SW480 (cell line): ENCODE data around the gene EIF2B5.

Experiments
- DNase-seq: peaks from one replicate; pipeline ENCODE4 v3.0.0-alpha.2; 2016; ENCODE audit warnings: low spot score

Gene EIF2B5

DNA sequence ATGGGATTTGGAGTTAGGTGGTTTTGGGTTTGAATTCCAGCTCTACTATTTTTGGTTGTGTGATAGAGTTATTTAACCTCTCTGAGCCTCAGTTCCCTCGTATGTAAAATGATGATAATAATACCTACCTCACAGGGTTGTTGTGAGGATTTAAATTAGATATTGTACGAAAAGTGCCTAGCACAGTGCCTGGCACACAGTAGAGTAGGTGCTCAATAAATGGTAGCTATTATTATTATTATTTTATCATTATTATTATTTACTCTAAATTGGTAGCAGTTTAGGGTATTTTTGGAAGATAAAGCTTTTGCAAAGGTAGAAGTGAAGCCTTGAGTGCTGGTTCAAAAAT is 38.2 kb downstream of the EIF2B5 start:
- no peak for DNase-seq

DNA sequence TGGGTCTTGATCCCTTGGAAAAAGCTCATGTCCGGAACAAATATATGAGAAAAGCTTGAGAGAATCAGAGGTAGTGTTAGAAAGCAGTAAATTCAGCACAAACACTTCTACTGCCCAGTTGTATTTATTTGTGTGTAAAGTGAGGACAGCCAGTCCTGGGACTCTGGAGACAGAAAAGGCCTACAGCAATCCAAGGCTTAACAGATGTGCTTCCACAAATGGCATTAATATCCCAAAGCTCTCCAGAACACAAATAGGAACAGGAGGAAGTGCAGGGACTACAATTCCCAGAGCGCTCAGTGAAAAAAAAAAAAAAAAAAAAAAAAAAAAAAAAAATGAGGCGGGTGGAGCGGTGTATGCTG is 39.1 kb downstream of the EIF2B5 start:
- DNase-seq: no peak

DNA sequence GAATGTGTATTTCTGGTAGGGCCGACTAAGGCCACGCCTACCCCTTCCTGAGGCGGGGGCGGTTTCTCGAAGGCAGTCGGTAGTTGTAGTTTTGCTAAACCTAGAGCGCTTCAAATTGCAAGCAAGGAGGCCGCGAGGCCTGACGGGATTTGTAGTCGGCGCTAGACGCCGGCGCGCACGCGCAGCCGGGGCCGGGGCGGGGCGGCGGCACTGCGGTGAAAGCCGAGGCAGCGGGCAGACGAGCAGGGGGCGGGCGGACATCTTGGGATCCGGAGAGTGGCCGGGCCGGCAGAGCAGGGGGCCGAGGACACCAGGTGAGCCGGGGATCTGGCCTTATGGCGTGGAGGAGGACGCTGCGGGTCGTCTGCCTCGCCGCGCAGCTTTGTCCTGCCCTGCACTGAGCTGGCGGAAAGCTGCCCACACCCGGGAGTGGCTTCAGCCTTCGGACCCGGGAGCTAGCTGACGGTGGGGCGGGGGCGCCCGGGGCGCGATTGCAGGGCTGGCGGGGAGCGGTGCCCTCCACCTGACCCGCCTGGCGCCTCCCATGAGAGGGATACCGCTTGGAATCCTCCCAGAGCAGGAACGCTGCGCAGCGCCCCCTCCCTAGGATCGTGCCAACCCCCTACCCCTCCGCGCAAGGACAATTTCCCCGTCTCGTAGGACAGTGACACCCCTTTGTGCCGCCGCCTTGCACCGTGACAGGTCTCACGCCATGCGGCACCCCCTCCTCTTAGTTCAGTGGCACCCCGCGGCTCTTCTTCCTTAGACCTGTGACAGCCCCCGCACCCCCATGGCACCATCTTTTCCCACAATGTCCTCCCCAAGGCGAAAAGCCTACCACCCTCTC is 39.7 kb downstream of the EIF2B5 start, which contains the start of gene AP2M1:
AP2M1 (plus strand) TSS at position 210 of the 847 bp plus-strand sequence. CDS start 2,139 bp downstream, outside the sequence.
- peak; percentile 100 for DNase-seq

- DNase-seq: no peak
These were observed 40.3 kb downstream of the EIF2B5 start for GRCh38 chr3:184175506-184175905.

DNA sequence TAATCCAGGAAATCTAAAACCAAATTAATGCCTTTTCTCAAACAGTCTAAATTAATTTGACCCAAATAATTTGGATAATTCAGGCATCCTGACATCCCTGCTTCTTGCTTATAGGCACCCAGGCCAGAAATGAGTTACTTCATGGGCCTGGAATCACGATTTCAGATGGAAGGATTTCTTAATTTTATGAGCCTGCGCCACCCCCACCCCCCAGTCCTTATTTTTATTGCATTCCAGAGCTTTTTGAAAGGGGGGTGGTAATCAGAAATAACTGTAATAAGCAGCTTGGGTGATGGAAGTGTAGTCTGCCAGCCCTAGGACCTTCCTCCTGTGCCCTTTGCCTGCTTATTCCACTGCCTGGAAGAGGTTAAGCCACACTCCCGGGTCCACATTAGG is 40.8 kb downstream of the EIF2B5 start:
- no peak for DNase-seq

GRCh38 chr3:184176377-184177330 is 41.5 kb downstream of the EIF2B5 start:
- peak; percentile 40 for DNase-seq

GRCh38 chr3:184177331-184177731 is 42.2 kb downstream of the EIF2B5 start:
- no peak for DNase-seq

- DNase-seq: no peak
These were observed 42.7 kb downstream of the EIF2B5 start for GRCh38 chr3:184177767-184178306.

DNA sequence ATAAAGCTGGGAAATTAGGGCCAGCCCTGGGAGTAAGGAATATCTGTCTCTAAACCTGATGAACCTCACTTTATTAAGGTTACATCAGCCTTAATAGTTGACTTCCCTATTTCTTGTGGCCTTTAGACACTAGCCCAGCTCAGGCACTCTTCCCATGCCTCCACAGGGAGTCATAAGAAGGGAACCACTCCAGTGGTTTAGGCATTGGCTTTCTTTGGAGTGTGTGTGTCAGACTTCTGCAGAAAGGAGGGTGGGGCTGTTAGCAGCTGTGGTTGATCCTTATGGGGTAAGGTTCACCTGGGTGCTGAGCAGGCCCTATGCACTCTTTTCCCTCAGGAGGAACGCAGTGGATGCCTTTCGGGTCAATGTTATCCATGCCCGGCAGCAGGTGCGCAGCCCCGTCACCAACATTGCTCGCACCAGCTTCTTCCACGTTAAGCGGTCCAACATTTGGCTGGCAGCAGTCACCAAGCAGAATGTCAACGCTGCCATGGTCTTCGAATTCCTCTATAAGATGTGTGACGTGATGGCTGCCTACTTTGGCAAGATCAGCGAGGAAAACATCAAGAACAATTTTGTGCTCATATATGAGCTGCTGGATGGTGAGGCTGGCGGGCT is 43.5 kb downstream of the EIF2B5 start:
- no peak for DNase-seq

- DNase-seq: no peak
These were observed 45.0 kb downstream of the EIF2B5 start for GRCh38 chr3:184180165-184180564.

GRCh38 chr3:184181596-184181995 is 46.4 kb downstream of the EIF2B5 start:
- DNase-seq: no peak

DNA sequence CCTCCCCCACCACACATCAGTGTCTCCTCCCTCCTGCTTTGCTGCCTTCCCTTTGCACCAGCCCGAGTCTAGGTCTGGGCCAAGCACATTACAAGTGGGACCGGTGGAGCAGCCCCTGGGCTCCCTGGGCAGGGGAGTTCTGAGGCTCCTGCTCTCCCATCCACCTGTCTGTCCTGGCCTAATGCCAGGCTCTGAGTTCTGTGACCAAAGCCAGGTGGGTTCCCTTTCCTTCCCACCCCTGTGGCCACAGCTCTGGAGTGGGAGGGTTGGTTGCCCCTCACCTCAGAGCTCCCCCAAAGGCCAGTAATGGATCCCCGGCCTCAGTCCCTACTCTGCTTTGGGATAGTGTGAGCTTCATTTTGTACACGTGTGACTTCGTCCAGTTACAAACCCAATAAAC is 48.5 kb downstream of the EIF2B5 start:
- DNase-seq: no peak

GRCh38 chr3:184184546-184185230 is 49.5 kb downstream of the EIF2B5 start:
- no peak for DNase-seq

DNA sequence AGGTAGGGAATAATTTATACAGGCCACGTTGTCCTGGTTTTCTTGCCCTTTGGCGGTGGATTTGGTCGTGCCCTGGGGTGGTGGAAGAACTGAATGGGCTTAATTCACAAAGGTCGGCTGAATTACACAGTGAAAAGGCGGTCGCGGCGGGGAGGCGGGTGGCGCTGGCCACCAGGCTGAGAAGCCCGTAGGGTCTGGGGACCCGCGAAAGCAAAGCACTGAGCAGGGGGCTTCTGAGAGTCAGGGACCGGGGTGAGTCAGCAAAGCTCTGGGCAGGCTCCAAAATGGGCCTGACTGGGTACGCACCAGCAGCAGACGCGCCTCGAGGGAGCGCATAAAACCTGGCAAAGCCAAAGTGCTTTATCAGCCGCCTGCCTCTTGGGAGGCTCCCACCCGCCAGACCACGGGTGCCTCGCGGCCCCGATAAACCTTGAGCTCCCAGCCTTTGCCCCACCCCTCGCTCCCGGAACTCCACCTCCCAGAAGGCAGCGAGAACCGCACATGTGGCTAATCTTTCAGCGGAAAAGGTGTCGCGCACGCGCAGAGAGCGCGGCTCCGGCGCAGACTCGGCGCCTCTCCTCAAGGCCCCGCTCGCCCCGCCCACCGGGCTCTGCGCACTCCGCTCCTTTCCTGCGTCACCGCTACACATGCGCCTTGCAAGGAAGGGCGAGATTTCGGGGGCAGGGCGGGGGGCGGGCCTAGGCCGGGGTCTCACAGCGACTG is 50.5 kb downstream of the EIF2B5 start:
- peak; percentile 98 for DNase-seq

GRCh38 chr3:184186184-184186901 is 51.2 kb downstream of the EIF2B5 start, which contains the start of gene ABCF3:
Gene ABCF3, plus strand, starts transcription at chr3:184186199. Its CDS starts 9 bp downstream, at chr3:184186208.
- DNase-seq: peak; percentile 35

GRCh38 chr3:184186902-184187207 is 51.7 kb downstream of the EIF2B5 start:
- no peak for DNase-seq

DNA sequence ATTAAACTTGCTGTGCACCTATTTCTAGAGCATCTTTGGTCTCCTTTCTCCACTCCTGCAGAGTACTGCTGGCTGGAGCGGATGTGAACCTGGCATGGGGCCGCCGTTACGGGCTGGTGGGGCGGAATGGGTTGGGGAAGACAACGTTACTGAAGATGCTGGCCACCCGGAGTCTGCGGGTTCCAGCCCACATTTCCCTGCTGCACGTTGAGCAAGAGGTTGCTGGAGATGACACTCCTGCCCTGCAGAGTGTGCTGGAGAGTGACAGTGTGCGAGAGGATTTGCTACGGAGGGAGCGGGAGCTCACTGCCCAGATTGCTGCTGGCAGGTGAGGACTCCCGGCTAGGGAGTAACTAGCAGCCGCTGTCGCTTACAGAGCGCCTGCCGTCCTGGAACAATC is 52.9 kb downstream of the EIF2B5 start:
- DNase-seq: no peak

- DNase-seq: no peak
These were observed 54.3 kb downstream of the EIF2B5 start for GRCh38 chr3:184189421-184189820.

DNA sequence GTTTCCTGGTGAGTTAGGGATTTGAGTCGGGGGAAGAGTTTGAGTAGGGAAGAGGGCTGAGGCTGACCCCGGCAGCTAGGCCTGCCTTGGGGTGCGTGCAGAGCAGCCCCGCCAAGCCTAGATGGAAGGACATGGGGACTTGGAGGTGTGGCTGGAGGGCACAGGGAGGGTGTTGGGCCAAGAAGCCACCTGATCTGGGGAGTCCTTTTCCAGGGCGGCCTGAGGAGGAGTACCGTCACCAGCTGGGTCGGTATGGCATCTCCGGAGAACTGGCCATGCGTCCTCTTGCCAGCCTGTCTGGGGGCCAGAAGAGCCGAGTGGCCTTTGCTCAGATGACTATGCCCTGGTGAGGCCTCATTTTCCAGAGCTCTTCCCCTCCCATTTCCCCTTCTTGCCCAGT is 57.7 kb downstream of the EIF2B5 start:
- no peak for DNase-seq

DNA sequence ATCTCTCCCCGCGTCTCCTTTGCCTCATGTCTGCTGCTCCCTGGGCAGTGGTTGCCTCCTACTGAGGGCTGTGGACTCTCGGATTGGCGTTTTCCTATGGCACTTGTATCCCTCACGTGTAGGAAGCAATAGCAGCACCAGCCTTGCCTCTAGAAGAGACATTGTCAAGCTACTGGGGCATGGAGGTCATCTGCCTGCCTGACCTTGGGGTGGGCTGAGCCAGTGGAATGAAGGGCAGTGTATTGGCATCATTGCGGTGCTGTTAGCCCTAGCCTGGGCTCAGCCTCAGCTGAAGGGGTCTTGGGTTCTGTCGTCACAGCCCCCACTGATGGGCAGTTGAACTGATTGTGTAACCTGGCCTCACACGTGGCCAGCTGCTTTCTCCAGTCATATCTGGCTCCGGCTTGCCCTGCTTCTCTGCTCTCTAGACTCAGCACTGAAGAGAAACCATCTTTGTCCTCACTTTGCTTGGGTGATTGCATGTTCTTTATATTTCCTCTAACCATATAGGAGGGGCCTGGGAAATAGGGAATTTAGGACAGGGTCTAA is 58.9 kb downstream of the EIF2B5 start:
- DNase-seq: no peak
